RKO (cell line): ENCODE data around the gene SGSM2.

ENCODE experiments used
- DNase-seq: peaks from one replicate; pipeline ENCODE4 v3.0.0-alpha.2; 2016; ENCODE audit warnings: low spot score

The SGSM2 gene

DNA sequence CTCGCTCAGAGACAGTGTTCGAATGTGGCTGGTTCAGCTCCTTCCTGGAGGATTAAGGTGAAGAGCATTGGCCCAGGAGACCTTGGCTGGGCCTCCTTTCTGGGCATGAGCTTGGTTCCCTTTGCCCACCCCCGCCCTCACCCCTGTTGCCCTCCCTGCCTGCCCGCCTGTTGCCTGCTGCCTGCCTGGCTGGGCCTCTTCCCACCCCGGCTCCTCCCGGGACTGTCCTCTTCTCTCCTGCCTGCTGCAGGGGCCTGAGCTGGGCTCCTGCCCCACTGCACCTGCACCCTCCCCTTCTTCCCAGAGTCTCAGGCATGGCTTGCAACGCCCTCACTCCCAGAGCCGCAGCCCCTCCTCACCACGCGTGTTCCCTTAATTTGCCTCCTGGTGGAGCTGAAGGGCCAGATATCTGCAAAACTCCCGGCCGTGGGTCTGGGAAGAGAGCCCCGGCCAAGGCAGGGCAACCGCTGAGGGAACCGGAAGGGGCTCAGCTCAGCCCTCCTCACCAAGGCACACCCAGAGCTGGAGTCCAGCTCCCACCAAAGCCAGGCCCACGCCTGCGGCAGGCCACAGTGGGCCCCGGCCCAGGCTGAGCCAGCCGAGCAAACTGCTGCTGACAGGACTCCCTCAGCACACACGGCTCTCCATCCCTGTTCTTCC is 32.4 kb downstream of the SGSM2 start:
- DNase-seq: no peak

DNA sequence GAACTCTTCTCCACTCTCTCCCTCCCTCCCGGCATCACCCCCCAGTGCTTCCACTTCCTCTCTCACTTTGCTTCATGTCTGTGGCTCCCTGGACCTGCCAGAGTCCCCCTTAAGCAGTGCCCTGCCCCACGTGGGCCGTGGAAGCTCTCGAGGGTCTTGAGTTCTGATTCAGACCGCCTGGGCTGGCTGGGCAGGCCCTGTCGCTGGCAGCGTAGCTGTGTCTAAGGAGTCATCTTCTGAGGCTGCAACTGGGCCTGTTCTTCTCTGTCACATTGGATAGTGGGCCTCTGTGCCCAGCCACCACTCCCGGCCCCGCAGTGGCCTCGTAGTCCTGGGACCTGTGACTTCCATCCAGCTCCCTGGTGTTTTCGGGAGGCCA is 32.9 kb downstream of the SGSM2 start:
- no peak for DNase-seq

DNA sequence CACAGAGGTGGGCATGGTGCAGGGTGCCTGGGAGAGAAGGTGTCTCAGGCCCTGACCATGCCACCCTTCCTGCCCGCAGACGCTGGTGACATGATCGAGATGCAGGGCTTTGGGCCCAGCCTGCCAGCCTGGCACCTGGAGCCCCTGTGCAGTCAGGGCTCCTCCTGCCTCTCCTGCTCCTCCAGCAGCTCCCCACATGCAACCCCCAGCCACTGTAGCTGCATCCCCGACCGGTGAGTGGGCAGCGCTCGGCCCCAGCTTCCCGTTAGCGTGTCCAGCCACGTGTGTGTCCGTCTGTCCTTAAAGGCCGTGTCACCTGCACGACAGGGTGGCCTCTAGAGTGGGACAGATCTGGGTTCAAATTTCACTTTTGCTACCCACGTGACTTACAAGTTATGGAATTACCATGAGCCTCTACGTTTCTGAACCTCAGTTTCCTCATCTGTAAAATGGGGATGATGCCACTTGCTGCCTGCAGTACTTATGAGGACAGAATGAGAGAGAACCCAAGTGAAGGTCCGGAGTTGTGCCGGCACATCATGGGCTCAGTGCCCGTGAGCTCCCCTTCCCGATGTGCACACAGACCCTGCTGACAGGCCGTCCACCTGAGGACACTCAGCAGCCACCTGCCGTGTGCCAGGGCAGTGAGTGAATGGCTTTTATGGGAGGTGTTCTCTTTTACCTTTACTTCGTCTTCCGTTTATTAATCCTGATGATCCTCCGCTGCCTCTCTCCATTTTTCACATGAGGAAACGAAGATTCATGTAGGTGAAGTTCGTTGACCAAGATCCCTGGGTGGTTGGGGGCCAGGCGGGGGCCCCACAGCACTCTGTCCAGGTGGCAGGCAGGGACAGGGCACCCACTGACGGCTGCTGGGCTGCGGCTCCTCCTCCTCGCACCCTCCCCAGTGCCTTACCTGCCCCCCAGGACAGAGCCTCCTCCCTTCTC is 34.2 kb downstream of the SGSM2 start:
- no peak for DNase-seq

DNA sequence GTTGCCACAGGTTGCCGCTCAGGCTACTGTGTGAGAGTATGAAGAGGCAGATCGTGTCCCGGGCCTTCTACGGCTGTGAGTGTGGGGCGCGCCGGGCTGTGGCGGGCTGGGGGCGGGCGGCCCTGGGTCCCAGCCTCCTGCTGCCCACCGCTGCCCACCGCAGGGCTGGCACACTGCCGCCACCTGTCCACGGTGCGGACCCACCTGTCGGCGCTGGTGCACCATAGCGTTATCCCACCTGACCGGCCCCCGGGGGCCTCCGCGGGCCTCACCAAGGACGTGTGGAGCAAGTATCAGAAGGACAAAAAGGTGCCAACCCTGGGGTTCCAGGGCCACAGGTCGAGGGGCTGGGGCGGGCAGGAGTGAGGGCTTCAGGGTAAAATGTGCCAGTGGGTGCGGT is 34.9 kb downstream of the SGSM2 start:
- DNase-seq: no peak

- no peak for DNase-seq
These were observed 35.4 kb downstream of the SGSM2 start for GRCh38 chr17:2372681-2373080.

GRCh38 chr17:2373179-2373578 is 35.9 kb downstream of the SGSM2 start:
- no peak for DNase-seq

DNA sequence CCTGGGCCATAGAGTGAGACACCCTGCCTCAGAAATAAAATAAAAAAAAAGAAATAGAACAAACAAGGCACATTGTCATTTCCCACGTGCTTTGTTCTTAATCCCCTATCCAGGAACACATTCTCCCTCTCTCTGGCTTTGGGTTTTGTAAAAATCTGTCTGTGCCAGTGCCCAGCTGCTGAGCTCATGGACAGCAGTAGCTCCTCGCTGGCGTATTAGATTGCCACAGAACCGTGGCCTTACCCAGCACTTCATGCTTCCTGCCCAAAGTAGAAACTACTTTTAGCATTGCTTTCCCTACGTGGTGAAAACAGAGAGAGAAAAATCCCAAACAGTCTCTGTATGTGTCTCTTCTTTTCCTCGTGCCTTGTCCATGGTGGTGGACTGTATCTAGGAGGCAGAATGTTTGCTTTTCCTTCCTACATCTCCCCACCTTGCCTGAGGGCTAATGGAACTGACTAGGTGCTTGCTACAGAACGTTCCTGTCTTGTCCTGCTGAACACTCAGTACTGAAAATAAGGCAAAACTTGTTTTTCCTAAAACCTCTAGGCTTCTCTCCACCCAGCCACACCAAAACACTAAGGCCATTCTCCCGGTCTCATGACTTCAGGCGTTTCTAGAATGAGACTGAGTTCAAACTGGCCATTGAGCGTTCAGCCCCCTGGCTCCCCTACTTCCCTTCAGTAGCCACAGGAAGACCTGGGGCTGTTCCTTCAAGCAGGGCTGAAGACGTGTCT is 37.4 kb downstream of the SGSM2 start:
- no peak for DNase-seq

DNA sequence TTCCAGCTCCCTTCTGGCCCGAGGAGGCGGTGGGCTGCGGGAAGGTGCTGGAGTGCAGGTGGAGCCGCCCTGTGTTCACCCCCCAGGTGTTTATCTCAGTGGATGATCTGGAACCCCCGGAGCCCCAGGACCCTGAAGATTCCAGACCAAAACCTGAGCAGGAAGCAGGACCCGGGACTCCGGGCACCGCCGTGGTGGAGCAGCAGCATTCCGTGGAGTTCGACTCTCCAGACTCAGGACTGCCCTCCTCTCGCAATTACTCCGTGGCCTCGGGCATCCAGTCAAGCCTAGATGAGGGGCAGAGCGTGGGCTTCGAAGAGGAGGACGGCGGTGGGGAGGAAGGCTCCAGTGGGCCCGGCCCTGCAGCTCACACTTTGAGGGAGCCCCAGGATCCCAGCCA is 38.1 kb downstream of the SGSM2 start:
- no peak for DNase-seq

DNA sequence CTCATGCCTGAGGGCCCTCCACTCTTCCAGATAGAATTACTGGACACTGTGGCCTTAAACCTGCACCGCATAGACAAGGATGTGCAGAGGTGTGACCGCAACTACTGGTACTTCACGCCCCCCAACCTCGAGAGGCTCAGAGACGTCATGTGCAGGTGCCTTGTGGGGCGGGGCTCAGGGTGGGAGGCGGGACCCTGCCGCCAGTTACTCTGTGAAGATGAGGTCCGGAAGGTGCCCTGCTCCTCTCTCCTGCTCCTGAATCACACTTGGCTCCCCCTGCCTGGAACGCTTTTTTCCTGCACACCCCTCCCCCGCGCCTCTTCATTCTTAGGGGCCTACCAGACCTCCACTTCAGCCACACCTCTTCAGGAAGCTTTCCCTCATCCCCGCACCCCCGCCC is 38.8 kb downstream of the SGSM2 start:
- no peak for DNase-seq

DNA sequence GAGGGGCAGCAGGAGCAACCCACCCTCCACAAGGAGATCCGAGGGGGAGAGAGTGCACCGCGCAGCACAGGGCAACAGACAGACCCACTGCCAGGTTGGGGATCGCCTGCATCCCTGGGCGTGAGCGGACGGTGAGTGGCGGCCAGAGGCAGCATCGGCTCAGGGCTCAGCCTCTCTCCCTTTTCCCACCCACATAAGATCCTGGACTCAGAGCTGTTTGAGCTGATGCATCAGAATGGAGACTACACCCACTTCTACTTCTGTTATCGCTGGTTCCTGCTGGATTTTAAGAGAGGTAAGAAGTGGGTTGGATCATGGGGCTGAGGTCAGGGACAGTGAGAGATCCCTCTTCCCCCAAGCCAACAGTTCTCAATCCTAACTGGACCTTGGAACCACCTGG is 40.4 kb downstream of the SGSM2 start:
- DNase-seq: no peak

DNA sequence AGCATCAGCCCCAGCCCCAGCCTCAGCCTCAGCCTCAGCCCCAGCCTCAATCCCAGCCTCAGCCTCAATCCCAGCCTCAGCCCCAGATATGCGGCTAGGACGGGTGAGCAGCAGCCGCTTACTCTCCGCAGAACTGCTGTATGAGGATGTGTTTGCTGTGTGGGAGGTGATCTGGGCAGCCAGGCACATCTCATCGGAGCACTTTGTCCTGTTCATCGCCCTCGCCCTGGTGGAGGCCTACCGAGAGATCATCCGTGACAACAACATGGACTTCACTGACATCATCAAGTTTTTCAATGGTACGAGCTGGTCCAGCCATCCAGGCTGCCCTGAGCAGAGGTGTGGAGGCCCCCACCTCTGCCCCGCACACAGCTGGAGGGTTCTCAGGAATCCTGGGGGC is 41.6 kb downstream of the SGSM2 start:
- DNase-seq: no peak

DNA sequence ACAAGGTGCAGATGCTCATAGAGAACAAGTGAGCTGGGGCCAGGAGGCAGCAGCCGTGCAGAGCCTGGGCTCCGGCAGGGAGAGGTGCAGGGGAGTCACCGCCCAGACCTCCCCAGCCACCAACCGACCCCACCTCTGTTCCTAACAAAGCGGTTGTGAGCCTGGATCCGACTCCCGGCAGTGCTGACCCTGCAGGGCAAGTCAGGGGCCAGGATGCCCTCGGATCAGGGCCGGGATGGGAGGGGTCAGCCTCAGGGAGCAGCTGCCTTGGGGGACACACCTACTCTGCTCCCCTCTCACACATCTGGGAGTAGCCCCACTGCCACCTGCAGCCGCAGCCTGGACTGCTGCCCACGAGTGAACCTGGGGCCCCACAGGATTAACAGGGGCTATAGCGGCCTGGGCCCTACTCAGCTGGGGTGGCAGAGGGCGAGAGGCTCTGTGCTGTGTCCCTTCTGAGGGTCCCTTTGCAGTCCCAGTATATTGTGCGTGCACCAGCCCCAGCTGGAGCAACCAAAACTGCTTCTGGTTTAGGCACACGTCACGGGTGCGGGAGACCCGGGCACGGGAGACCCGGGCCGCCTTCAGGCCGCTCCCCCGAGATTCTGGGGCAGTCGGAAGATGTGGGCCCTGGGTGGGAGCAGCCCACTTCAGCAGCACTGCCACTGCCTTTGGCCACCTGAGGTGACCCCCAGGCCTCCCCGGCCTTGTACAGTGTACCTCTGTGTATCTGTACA is 42.4 kb downstream of the SGSM2 start:
- DNase-seq: no peak

DNA sequence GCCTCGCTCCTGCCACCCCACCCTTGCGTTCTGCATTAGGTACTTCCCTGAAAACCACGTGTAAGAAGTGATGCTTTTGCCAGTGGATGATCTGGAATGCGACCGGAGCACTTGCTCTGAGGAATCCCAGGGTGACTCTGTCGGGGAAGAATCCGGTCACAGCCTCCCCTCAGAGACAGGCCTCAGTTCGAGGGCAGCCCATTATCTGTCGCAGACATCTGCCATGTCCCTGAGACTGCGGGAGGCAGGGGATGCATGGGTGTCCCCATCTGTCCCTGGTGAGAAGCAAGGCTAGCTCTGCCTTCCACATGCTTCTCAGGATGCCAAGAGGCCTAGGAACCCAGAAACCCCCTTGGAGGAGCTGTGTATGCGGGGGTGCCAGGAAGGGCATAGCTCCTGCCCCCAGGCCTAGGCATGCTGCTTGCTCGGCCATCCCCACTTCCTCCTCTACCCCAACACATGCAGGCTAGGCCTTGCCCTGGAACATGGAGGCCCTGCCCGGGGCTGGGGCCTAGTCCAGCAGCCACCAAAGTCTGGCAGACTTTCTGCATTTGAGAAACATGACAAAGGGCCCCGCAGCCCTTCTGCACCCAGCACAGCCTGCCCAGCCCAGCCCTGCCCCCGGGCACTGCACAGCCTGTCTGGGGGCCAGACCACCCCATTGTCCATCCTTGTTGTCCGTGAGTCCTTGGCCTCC is 43.1 kb downstream of the SGSM2 start:
- DNase-seq: no peak

DNA sequence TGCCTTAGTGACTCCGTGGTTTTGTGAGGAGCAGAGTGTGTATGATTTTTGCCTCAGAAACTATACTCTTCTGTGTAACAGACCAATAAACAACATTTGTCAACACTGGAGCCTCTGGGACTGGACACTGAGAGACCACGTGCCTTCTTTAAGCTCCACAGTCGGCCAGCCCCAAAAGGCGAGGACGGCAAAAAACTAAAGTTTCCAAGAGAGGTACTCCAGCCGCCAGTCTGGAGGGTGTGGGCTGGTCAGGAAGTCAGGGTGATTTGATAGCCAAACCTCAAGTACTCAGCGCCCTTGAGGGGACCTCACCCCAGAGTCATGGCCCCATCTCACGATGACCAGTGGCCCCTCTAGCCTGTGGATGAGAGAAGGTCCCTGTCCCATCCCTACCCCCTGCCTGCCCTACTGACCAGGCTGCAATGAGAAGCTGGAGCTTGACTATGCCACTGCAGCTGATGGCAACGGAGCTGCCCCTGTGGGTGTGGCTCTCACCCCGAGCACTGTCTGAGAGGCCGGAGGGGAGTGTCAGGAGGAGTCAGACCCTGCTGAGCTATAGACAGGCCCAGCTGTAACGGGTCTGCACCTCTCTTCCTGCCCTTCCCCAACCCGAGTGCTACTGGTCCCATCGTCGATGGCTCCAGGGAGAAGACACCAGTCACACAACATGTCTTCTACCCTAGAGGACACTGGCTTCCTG is 43.8 kb downstream of the SGSM2 start:
- no peak for DNase-seq

GRCh38 chr17:2383628-2384167 is 46.4 kb downstream of the SGSM2 start:
- no peak for DNase-seq

- DNase-seq: no peak
These were observed 47.3 kb downstream of the SGSM2 start for GRCh38 chr17:2384439-2385127.

DNA sequence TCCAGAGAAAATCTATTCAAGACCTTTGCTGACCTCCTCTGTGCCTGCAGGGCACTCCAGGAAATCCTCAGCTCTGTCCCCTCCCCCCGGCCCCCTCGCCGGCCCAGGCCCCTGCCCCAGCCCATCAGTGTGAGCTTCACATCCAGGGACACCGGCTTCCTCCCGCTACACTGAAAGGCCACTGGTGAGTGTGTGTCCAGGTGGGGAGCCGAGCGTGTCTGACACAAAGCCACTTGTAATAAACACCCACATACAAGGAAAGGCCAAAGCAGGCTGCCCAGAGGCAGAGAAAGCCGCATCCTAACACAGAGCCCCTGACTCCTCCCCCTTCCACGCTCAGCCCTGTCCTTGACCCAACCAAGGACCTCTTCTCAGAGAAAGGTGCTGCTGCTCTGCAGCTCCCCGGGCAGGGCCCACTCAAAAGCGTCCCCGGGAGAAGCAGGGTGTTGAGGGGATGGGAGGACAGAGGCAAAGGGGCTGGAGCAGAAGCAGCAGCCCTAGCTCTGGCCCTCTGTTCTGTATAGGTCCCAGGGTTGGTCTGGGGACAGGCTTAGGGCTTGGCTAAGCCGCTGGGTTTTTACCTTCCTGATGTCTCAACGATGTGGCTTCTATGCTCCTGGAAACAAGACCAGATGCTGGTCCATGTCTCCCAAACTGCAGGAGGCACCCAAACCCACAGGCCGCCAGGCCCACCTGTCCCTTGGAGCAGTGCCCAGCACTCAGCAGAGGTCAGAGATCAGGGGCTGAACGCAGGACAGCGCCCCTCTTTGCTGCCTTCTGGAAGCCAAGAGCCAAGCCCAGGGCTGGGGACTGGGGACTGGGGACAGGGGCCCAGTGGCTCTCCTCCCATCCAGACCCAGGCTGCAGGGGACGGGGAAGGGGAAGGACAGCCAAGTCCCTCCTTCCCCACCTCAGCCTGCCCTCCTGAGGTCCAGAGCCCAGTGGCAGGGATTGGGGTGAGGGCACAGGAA is 48.2 kb downstream of the SGSM2 start:
- DNase-seq: no peak

GRCh38 chr17:2386400-2387085 is 49.2 kb downstream of the SGSM2 start:
- no peak for DNase-seq
